ENCODE measurements around the gene TJP2.

Gene TJP2

GRCh38 chr9:69137311-69137710 lies 36.8 kb upstream of the TJP2 start:
- no peak overlapping the region for H3K27ac ChIP-seq
- TF ChIP-seq CTCF (conservative IDR thresholded peaks at IDR 0.05), result no peak

GRCh38 chr9:69139596-69139995 lies 34.5 kb upstream of the TJP2 start:
- TF ChIP-seq CTCF (conservative IDR thresholded peaks at IDR 0.05), result no peak
- H3K27ac ChIP-seq, result no peak overlapping the region

- no peak overlapping the region for H3K27ac ChIP-seq
- no peak for TF ChIP-seq CTCF (conservative IDR thresholded peaks at IDR 0.05)
Measured at GRCh38 chr9:69140123-69140735, 33.8 kb upstream of the TJP2 start.

GRCh38 chr9:69141851-69142250 lies 32.2 kb upstream of the TJP2 start:
- no peak for TF ChIP-seq CTCF (conservative IDR thresholded peaks at IDR 0.05)

GRCh38 chr9:69143291-69143690 lies 30.8 kb upstream of the TJP2 start:
- no peak overlapping the region for H3K27ac ChIP-seq
- no peak for TF ChIP-seq CTCF (conservative IDR thresholded peaks at IDR 0.05)

More at GRCh38 chr9:69141851-69142250, 32.2 kb upstream of the TJP2 start:
- no peak overlapping the region for H3K27ac ChIP-seq

GRCh38 chr9:69145144-69145715 lies 28.8 kb upstream of the TJP2 start:
- no peak for TF ChIP-seq CTCF (conservative IDR thresholded peaks at IDR 0.05)
- H3K27ac ChIP-seq, result no peak overlapping the region

- TF ChIP-seq CTCF (conservative IDR thresholded peaks at IDR 0.05), result no peak
- H3K27ac ChIP-seq, result no peak overlapping the region
Measured at GRCh38 chr9:69147041-69147834, 26.8 kb upstream of the TJP2 start.

All from VCaP (cell line).